Measurements from ENCODE around the gene AGTR2.
"Not testable (repeated sequence)": the region's sequence is repeated elsewhere in the genome, so short reads cannot be mapped to it uniquely, and the experiment has no call there.

AGTR2 gene

GRCh38 chrX:116170511-116170910 is at the start of gene AGTR2:
Gene AGTR2 (plus strand): TSS chrX:116170744. CDS start chrX:116172281, 1,537 bp downstream.
- TF ChIP-seq CTCF (IDR thresholded peaks at IDR 0.05; ENCODE audit: insufficient read depth, low read depth, low read length, missing control alignments) = no peak
- H3K4me3 ChIP-seq (ENCODE audit: low read depth, low read length) = no peak within 1 kb of the TSS
- DNase-seq (ENCODE audit: low read depth) = no peak

- no peak for DNase-seq (ENCODE audit: low read depth)
- no peak overlapping the region for H3K4me3 ChIP-seq (ENCODE audit: low read depth, low read length)
- no peak for TF ChIP-seq CTCF (IDR thresholded peaks at IDR 0.05; ENCODE audit: insufficient read depth, low read depth, low read length, missing control alignments)
Measured at GRCh38 chrX:116135277-116135676, 35.3 kb upstream of the AGTR2 start.

DNA sequence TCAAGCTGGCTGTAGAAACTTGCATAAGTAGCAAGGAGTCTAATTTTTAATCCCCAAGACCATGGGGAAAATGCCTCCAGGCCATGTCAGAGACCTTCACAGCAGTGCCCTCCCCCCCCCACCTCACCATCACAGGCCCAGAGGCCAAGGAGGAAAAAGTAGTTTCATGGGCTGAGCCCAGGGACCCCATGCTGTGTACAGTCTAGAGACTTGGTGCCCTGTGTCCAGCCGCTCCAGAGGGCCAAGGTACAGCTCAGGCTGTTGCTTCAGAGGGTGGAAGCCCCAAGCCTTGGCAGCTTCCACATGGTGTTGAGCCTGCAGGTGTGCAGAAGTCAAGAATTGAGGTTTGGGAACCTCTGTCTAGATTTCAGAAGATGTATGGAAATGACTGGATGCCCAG is 29.3 kb upstream of the AGTR2 start:
- not testable (repeated sequence) for DNase-seq (ENCODE audit: low read depth); H3K4me3 ChIP-seq (ENCODE audit: low read depth, low read length)

DNA sequence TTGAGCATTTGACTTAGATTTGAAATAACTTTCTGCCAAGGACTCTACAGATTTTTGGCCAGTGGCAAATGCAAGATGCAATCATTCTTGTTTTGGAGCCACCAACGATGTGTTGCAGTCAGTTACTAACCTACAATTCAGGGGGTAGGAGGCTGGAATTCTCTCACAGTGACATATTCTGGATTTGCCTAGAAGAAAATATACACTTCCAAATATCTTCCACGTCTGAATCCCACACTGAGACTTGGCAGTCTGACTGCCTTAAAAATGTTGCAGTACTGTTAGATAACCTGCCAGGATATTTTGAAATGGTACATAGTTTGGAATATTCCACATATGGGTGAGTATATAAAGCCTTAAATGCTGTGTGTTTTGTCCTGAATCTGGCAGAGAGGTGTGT is 27.6 kb upstream of the AGTR2 start:
- DNase-seq (ENCODE audit: low read depth) = no peak

GRCh38 chrX:116172976-116173375 is 2.4 kb downstream of the AGTR2 start:
- no peak for DNase-seq (ENCODE audit: low read depth)
- H3K4me3 ChIP-seq (ENCODE audit: low read depth, low read length) = no peak overlapping the region
- TF ChIP-seq CTCF (IDR thresholded peaks at IDR 0.05; ENCODE audit: insufficient read depth, low read depth, low read length, missing control alignments) = no peak

More for the DNA sequence above, 27.6 kb upstream of the AGTR2 start:
- no peak overlapping the region for H3K4me3 ChIP-seq (ENCODE audit: low read depth, low read length)
- no peak for TF ChIP-seq CTCF (IDR thresholded peaks at IDR 0.05; ENCODE audit: insufficient read depth, low read depth, low read length, missing control alignments)

- no peak for DNase-seq (ENCODE audit: low read depth)
- H3K4me3 ChIP-seq (ENCODE audit: low read depth, low read length) = no peak overlapping the region
- no peak for TF ChIP-seq CTCF (IDR thresholded peaks at IDR 0.05; ENCODE audit: insufficient read depth, low read depth, low read length, missing control alignments)
Measured at GRCh38 chrX:116181300-116181699, 10.8 kb downstream of the AGTR2 start.

DNA sequence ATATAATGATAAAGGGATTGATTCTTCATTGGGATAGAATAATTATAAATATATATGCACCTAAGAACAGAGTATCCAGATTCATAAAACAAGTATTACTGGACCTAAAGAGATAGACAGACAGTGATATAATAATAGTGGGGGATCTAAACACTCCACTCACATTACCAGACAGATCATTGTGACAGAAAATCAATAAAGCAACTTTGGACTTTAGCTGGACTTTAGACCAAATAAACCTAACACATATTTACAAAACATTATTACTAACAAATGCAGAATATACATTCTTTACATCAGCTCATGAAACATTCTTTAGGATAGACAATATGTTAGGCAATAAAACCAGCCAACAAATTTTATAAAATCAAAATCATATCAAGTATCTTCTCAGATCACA is 14.6 kb downstream of the AGTR2 start:
- no peak overlapping the region for H3K4me3 ChIP-seq (ENCODE audit: low read depth, low read length)
- no peak for DNase-seq (ENCODE audit: low read depth)
- TF ChIP-seq CTCF (IDR thresholded peaks at IDR 0.05; ENCODE audit: insufficient read depth, low read depth, low read length, missing control alignments) = no peak

Data from GM12865 (cell line).